CD1c-positive myeloid dendritic cell (primary cell): ENCODE measurements around the gene PDGFD.
A peak's percentile ranks its signal among the peaks of the same experiment; 100 is the strongest.

Experiments used
- DNase-seq: peaks from one replicate; pipeline ENCODE4 v3.0.0-alpha.2; 2016; ENCODE audit errors: extremely low spot score

PDGFD gene

GRCh38 chr11:103958475-103959215, 205.3 kb downstream of the PDGFD start:
- no peak for DNase-seq

GRCh38 chr11:103953797-103954486, 210.0 kb downstream of the PDGFD start:
- DNase-seq = no peak

- DNase-seq = no peak
These were observed 214.2 kb downstream of the PDGFD start for GRCh38 chr11:103949781-103950180.

GRCh38 chr11:103948187-103948763, 215.7 kb downstream of the PDGFD start:
- no peak for DNase-seq

- no peak for DNase-seq
These were observed 216.4 kb downstream of the PDGFD start for GRCh38 chr11:103947546-103947919.

- no peak for DNase-seq
These were observed 217.0 kb downstream of the PDGFD start for GRCh38 chr11:103946793-103947545.

- no peak for DNase-seq
These were observed 219.6 kb downstream of the PDGFD start for GRCh38 chr11:103944251-103944940.

GRCh38 chr11:103942646-103943045, 221.3 kb downstream of the PDGFD start:
- DNase-seq = no peak

- DNase-seq = no peak
These were observed 223.4 kb downstream of the PDGFD start for GRCh38 chr11:103940551-103940950.

- DNase-seq = no peak
These were observed 224.3 kb downstream of the PDGFD start for GRCh38 chr11:103939694-103940093.

- no peak for DNase-seq
These were observed 227.9 kb downstream of the PDGFD start for GRCh38 chr11:103936059-103936458.

GRCh38 chr11:103935219-103935618, 228.7 kb downstream of the PDGFD start:
- no peak for DNase-seq

GRCh38 chr11:103929170-103929903, 234.6 kb downstream of the PDGFD start:
- no peak for DNase-seq

GRCh38 chr11:103928802-103929161, 235.2 kb downstream of the PDGFD start:
- DNase-seq = no peak

- no peak for DNase-seq
These were observed 235.7 kb downstream of the PDGFD start for GRCh38 chr11:103928040-103928801.

- DNase-seq = peak; percentile 8
These were observed 236.4 kb downstream of the PDGFD start for GRCh38 chr11:103927535-103927934.

GRCh38 chr11:103926990-103927389, 237.0 kb downstream of the PDGFD start:
- DNase-seq = no peak

GRCh38 chr11:103924166-103925013, 239.6 kb downstream of the PDGFD start:
- DNase-seq = no peak

- DNase-seq = no peak
These were observed 240.5 kb downstream of the PDGFD start for GRCh38 chr11:103923451-103923931.
